ENCODE measurements around the gene OCIAD2. TPM values are rescaled to one million over a fixed set of nuclear protein-coding genes. Genes with fewer than 3 reads are reported as not detected.
"Not testable (repeated sequence)": the region's sequence is repeated elsewhere in the genome, so short reads cannot be mapped to it uniquely, and the experiment has no call there.

Gene OCIAD2
- total RNA-seq, 1 donor from 2014 or later: 29.7 TPM

DNA sequence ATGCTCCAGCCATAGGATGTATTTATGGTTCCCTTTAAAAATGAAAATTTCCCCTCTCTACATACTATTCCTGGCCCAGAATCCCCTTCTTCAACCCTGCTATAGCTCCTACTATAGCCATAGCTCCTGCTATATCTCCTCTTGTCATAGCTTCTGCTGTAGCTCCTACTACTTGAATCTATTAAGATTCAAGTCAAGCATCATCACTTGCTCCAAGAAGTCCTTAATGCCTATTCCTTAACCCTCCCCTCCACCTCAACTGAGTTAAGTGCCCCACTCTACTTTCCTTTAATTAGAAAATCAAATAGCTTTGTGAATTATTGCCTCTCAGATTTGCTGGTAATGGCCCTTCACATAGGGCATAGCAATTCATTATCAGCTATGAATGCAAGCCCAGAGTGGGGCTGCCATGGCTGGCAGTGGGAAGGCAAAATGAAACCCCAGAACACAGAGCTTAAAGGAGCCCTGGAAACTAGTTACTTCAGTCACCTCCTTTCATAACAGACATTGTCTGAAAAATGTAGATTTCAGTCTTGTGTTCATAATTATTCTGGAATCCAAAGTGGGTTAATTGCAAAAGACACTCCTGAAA, 15.4 kb downstream of the OCIAD2 start:
- H3K36me3 Mint-ChIP-seq (ENCODE audit: low read depth): peaks cover 31% of the 10 kb centered on the region

GRCh38 chr4:48889750-48890149, 16.8 kb downstream of the OCIAD2 start:
- not testable (repeated sequence) for H3K4me1 Mint-ChIP-seq; H3K27ac Mint-ChIP-seq (ENCODE audit: unreplicated experiment); H3K9me3 Mint-ChIP-seq; DNase-seq (ENCODE audit: low read depth, low spot score); H3K27me3 Mint-ChIP-seq (ENCODE audit: low read depth); H3K4me3 Mint-ChIP-seq
- peaks cover 27% of the 10 kb centered on the region for H3K36me3 Mint-ChIP-seq (ENCODE audit: low read depth)

More for the DNA sequence above, 15.4 kb downstream of the OCIAD2 start:
- no peak overlapping the region for H3K4me3 Mint-ChIP-seq
- no peaks in the 10 kb centered on the region for H3K4me1 Mint-ChIP-seq
- DNase-seq (ENCODE audit: low read depth, low spot score): no peak
- H3K27ac Mint-ChIP-seq (ENCODE audit: unreplicated experiment): no peak overlapping the region
- H3K27me3 Mint-ChIP-seq (ENCODE audit: low read depth): no peaks in the 10 kb centered on the region
- no peak for TF ChIP-seq CTCF (conservative IDR thresholded peaks at IDR 0.05)
- H3K9me3 Mint-ChIP-seq: peaks cover 5% of the 10 kb centered on the region

- H3K4me3 Mint-ChIP-seq; H3K36me3 Mint-ChIP-seq (ENCODE audit: low read depth); H3K27me3 Mint-ChIP-seq (ENCODE audit: low read depth): not testable (repeated sequence)
Measured at GRCh38 chr4:48881646-48882045, 24.9 kb downstream of the OCIAD2 start.

DNA sequence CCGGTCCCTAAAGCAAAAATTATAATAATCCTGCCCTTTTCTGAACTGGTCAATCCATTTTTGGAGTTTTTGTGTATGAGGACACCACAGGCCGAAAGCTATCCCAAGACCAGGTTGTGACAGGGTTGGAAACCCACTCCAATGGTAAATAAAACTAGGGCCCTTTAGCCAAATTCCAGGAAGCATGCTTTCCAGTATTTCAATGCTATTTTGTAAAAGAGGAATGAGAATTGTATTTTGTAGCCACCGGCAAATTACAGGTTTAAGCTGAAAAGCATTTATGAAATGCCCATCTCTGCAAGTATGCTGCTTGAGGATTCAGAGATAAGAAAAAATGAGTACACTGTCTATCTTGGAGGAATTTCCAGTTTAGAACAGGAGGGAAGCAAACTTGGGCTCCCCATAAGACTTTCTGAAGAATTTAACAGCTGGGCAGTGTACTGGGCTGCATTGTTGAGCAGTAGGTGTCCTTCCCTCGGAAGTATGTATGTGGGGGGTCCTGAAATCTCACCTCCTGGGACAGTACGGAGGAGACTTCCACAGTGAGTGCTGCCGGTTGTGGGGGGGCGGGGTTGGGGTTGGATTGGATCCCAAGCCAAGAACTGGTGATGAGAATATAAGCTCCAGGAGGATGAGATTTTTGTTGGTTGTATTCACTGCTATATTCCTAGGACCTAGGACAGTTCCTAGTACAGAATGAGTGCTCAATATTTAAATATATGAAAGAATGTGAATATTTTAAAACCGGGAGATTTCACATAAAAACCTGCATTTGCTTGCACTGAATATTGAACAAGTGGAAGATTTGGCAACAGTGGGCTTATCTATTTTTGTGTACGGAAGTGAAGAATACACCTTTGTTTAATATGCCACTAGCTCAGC, 26.8 kb downstream of the OCIAD2 start:
- Mint-ChIP-seq H3K4me1 (no peaks in the 10 kb centered on the region), H3K9me3 (no peaks in the 10 kb centered on the region), H3K4me3 (no peak overlapping the region), H3K27ac (ENCODE audit: unreplicated experiment) (no peak overlapping the region), H3K27me3 (ENCODE audit: low read depth) (no peaks in the 10 kb centered on the region), H3K36me3 (ENCODE audit: low read depth) (peaks cover 2% of the 10 kb centered on the region)
- DNase-seq (ENCODE audit: low read depth, low spot score): no peak
- no peak for TF ChIP-seq CTCF (conservative IDR thresholded peaks at IDR 0.05)

More at GRCh38 chr4:48881646-48882045, 24.9 kb downstream of the OCIAD2 start:
- DNase-seq (ENCODE audit: low read depth, low spot score); H3K9me3 Mint-ChIP-seq; H3K4me1 Mint-ChIP-seq; H3K27ac Mint-ChIP-seq (ENCODE audit: unreplicated experiment): not testable (repeated sequence)

- peaks cover 7% of the 10 kb centered on the region for H3K36me3 Mint-ChIP-seq (ENCODE audit: low read depth)
Measured at GRCh38 chr4:48877827-48878535, 28.6 kb downstream of the OCIAD2 start.

DNA sequence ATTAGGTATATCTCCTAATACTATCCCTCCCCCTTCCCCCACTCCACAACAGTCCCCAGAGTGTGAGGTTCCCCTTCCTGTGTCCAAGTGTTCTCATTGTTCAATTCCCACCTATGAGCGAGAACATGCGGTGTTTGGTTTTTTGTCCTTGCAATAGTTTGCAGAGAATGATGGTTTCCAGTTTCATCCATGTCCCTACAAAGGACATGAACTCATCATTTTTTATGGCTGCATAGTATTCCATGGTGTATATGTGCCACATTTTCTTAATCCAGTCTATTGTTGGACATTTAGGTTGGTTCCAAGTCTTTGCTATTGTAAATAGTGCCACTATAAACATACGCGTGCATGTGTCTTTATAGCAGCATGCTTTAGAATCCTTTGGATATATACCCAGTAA, 41.9 kb downstream of the OCIAD2 start:
- Mint-ChIP-seq H3K9me3 (peaks cover 15% of the 10 kb centered on the region), H3K36me3 (ENCODE audit: low read depth) (peaks cover 26% of the 10 kb centered on the region)
- not testable (repeated sequence) for H3K4me3 Mint-ChIP-seq; H3K27me3 Mint-ChIP-seq (ENCODE audit: low read depth); H3K4me1 Mint-ChIP-seq; H3K27ac Mint-ChIP-seq (ENCODE audit: unreplicated experiment); DNase-seq (ENCODE audit: low read depth, low spot score)

More at GRCh38 chr4:48877827-48878535, 28.6 kb downstream of the OCIAD2 start:
- Mint-ChIP-seq H3K4me3 (no peak overlapping the region), H3K27ac (ENCODE audit: unreplicated experiment) (no peak overlapping the region), H3K27me3 (ENCODE audit: low read depth) (no peaks in the 10 kb centered on the region), H3K9me3 (peaks cover 5% of the 10 kb centered on the region), H3K4me1 (no peaks in the 10 kb centered on the region)
- TF ChIP-seq CTCF (conservative IDR thresholded peaks at IDR 0.05): no peak
- DNase-seq (ENCODE audit: low read depth, low spot score): no peak
